NCI-H1092 (cell line): ENCODE results near the gene CRYBG1.

Source experiments
- DNase-seq: peaks from one replicate; lab custom pipeline; 2025; lab: John Stamatoyannopoulos, UW

Gene CRYBG1

DNA sequence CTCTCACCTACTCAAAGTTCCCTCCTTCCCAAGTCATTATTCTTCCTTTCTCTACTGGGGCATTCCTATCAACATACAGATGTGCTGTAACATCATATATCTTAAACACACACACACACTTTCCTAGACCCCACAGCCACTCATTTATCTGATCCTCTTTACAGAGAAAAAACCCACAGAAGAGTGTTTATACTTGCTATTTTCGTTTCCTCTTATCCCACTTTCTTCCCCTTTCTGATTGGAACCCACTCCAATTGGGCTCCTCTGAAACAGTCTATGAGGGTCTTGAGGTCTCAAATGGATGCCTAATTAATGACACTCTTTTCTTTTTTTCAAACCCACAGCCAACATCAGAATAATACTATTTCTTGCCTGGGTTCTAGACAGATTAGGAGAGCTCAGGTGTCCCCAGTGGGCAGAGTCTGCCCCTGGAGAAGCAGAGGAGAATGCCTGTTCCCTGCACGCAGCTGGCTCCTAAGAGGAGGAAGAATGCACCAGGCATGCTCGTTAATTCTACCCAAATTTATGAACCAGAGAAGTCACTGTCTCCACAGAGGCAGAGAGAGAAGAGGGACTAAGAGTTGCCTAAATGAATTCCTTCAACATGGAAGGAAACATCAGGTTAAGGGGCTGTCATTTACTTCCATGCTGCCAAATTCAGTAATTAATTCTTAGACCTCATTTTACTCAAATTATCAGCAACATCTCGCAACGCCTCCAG, 65.9 kb downstream of the CRYBG1 start:
- no peak for DNase-seq

DNA sequence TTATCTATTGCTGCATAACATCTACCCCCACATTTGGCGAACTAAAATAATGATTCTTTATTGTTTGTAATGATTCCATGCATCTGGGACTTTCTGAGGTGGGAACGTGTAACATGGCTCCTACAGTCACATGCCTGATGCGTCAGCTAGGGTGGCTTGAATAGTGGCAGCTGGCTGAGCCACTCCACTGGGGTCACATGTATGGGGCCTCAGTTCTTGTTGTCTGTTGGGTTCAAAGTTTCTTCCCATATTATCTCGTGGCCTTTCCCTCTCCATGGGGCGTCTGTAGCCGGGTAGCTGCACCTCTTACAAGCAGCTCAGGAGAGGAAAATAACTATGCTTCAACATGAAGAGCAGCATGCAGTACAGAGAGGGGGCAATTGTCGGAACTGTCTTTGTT, 69.9 kb downstream of the CRYBG1 start:
- no peak for DNase-seq

DNA sequence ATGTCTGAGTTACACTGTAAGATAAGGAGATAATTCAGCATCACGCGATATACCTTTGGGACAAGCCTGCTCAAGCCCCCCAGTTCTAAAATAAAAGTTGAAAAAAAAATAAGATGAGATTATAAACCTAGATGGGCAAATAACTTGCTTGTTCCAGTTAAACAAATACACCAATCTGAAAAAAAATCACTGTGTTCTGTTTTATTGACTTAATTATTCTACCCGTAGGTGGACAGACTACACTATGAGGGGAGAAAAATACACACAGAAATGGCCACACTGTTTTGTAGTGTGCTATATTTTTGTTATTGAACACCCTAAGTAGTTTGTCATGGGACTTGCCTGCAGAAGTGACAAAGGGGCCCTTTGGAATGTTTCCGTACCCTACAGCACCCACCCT, 70.9 kb downstream of the CRYBG1 start:
- DNase-seq, result no peak

DNA sequence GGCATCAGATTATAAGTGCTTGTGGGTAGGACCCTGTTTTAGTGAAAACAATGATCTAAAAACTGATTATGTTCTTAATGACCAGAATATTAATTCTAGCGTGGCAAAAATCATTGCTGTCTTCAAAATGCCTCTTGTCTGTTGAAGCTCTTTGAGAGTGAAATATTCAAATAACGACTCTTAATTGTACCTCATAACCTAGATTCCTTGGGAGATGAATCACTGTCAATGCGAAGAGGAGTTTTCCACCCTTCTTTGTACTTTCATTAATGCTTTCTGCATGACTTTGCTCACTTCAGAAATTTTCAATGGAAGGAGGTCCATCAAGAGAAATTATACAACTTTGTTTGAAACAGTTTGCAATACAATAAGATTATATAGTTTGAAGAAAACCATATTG, 71.5 kb downstream of the CRYBG1 start:
- no peak for DNase-seq

DNA sequence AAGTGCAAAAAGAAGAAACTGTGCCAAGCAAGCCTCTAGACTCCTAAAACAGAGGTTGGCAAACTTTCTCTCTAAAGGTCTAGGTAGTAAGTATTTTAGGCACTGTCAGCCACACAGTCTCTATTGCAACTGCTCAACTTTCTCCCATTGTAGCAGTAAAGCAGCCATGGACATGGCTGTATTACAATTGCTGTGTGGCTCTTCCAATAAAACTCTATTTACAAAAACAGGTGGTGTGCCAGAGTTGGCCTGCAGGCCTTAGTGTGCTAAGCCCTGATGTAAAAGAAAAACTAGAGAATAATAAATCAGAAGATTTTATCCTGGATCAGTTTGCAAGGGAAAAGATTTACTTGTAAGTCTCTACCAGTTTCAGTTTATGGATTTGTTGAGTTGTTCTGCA, 74.0 kb downstream of the CRYBG1 start:
- no peak for DNase-seq

DNA sequence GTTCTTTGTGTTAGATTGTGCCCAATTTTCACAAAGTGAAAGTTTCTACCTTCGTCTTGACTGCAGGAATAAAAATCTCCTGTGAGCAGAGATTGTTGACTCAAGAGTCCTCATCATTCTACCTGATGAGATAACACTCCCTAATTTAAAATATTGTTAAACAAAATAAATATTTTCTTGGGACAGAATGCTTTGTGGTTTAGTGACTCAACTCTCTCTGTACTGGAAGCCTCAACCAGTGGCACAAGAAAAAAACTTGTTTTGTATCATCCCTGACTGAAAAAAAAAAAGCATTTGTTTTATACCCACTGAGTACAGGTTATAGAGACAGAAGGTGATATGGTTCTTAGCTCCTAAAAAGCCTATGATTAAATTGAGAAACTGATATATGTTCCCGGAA, 78.9 kb downstream of the CRYBG1 start:
- no peak for DNase-seq

DNA sequence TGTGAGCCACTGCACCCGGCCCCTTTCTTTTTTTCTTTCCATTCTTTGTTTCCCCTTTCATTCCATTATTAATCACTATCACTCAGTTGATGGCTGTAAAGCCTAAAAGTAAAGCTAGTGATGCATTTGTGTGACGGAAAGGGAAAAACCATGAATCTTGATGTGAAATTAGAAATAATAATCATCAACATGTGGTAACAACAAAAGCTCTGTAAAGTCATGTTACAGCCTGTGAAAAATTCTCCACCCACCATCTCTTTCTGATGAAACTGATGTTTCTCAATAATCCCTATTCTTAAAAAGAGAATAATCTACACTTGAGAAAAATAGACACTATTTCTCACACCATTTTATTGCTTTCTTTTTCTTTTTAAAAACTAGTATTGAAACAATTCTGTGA, 80.0 kb downstream of the CRYBG1 start:
- DNase-seq, result no peak

DNA sequence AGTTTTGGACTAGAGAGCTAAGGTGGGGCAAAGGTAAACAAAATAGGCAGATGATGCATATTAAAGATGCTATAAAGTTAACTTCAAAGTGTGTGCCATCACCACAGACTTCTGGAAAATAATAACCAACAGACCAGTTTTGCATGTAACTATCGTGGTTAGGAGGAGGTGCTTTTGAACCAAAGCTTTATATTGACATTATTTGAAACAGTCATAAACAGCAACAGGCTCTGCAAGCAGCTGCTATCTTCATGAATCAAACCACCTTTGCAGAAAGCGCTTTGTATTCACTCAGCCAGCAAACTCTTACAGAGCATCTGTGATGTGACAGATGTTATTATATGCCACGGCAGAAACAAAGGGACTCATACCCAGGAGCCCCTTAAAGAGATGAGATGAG, 81.9 kb downstream of the CRYBG1 start:
- no peak for DNase-seq

DNA sequence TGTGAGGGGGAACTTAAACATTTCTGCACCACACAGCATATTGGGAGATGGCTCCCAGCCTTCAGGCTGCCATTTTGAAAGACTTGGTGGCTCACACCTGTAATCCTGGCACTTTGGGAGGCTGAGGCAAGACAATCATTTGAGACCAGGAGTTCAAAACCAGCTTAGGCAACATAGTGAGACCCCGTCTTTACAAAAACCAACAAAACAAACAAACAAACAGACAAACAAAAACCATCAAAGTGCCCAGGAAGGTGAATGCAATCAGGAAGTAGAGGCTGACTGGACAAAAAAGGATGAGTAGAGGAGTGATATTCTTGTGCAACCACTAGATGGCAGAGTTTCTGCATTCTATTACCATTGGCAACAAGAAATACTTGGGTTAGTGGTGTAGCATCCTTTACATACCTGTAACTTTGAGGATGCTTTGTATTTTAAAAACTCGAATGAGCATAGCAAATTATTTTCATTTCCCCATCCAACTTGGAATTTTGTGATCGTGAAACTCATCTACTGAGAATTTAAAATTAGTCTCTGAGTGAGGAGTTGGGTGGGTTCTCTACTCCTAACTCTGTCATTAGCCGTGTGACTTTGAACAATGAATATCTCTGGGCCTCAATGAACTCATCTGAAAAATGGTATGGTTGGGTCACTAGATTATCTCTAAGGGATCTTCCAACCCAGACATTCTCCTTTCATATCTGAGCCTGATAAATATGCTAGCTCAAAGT, 84.4 kb downstream of the CRYBG1 start:
- no peak for DNase-seq

DNA sequence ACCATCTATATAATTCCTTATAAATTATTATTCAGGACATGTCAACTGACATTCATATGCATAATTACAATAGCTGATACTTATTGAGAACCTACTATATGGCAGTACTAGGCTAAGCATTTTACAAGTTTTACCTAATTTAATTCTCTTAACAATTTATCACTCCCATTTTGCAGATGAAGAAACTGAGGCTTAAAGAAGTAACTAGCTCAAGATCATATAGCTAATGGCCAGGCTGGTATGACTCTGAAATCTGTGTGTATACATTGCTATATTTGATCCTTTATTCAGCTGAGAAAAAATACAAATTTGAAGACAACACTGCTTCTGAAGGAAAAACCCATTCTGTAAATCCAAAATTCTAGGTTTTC, 85.0 kb downstream of the CRYBG1 start:
- DNase-seq, result no peak

DNA sequence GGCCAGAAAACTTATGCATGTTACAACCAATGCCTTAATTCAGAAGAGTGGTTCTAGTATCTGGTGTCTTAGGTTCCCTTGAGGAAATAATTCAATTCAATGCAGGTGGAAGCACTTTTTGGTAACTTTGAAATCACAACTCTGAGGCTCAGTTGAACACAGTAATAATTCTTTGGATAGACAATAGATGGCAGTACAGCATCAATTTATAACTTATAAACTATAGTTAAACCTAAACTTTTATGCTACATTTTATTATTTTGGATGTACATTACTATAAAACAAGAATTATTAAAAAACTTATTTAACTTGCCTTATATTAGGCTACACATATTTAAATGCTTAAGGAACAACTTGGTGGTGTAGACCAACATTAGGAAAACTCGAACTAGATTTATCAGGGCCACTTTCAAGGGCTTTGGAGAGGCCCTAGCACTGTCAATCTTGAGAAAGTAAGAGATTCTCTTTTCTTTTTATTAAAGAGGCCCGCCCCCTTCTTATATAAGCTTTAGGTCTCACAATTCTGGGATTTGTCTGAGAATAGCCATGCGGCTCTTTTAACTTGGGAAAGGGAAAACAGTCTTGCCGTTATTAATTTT, 85.9 kb downstream of the CRYBG1 start:
- no peak for DNase-seq

DNA sequence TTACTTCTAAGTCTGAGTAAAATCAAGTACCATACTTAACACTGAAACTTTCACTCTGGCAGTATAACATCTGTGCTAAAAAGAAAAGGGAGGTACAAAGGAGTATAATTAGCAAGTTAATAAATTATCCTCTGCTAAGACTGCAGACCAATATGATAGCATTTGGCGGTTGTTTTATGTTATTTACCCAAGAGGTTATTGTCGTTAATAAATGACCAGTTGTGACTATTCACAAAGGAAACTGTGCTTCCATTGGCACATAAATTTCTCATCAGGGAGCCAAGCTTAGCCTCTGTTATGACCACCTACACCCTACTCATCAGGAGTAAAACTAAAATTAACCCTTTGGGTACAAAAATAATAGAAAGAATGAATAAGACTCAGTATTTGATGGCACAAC, 86.5 kb downstream of the CRYBG1 start:
- no peak for DNase-seq

DNA sequence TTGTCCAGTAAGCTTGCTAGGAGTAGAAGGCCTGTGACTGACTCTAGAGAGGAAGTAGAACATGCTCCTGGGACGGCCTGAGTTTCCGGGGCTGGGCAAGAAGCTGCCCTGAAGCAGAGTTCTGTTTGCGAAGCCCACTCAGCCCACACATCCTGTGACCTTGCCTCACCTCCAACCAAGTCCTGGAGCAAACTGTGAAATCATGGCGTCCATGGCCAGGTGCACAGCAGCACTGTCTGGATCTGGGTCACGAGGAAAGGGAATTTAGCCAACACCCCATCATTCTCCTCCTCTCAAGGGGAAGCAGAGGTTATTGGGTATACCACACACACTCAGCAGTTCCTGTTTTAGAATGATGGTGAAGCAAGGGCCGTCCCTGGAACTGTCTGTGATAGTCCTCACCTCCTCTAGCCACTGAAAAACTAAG, 87.5 kb downstream of the CRYBG1 start:
- DNase-seq, result no peak

DNA sequence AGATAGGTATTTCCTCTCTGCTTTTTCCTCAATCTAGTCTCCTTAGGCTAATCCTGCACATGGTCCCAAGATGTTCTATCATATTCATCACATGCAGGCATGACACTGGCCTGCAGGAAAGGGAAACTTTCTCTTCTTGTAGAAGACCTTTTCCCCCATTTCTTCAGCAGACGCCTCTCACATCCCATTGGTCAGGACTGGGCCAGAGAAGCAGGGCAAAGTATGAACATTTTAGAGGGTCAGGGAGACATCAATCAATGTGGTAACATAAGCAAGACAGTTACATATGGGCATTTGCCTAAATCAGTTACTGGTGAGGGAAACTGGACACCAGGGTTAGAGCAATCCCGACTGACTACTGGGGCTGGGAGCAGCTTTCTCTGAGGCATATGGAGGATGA, 90.1 kb downstream of the CRYBG1 start:
- no peak for DNase-seq

DNA sequence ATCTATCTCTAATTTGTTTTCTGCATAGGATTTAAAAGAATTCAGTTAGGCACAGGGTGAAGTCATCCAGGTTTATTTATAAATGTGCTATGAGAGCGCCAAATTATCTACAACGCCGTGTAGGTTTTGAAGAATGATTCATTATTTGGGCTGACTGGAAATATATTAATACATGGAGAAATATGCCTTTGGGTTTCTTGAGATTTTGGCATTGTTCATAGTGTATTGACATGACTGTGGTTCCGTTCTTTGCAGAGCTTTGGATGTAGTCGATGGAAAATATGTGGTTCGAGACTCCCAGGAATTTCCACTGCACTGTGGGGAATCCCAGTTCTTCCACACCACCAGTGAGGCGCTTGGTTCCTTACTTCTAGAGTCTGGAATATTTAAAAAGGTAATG, 90.9 kb downstream of the CRYBG1 start:
- no peak for DNase-seq

DNA sequence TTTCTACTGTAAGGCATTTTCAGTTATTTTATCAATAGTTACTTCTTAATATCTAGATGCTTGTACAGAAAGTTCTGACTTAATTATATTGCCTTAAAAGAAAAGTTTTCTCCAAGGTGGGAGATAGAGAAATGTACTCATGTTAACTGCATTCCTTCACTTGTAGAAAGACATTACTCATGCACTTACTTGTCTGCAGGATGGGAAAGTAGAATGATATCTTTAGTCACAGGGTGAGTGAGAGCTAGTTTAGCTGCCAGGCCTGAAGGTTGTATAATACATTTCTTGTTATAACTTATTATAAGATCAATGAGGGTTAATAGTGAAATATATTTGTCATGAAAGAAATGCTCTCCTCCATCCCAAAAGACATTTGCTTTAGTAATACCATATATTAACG, 92.1 kb downstream of the CRYBG1 start:
- DNase-seq, result no peak

DNA sequence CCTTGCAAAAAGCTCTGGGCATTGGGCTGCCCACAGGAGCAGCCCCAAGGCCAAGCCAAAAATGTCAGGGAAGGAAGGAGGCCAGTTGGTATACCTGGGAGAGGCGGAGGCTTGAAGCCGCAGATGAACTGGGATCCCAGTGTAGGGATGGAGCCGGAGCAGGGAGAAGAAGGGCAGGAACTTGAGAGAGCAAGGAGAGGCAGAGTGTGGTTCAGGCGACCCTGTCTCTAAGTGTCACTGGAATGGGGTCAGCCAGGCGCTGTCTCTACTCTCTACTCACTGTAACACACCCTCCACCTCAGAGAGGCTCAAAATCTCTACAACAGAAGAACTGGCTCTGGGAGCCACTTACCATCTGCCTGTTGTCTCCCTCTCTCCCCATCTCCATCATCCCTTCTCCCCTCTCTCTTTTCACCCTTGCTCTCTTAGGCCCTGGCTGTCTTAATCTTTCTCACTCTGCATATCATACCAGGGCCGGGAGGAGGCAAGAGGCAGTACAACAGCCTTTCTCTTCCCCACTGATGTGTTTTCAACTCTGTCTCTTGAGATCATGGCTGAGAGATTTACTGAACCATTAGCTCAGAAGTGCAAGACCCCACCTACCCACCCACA, 93.3 kb downstream of the CRYBG1 start:
- DNase-seq, result no peak

DNA sequence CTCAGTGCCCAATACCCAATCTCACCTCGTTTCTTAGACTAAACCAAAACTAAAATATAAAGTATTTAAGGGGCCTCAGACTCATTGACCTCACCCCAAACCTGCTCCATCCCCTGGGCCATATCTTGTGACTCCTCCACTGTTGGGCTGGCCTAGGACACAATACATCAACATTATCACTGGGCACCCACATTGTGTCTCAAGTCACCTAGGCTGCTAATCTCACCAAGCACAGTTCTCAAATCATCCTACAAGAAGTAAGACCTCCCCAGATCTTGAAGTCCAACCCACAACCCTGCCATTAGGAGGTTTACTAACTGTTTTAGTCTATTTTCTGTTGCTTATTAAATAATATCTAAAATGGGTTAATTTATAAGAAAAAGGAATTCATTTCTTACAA, 96.2 kb downstream of the CRYBG1 start:
- no peak for DNase-seq

DNA sequence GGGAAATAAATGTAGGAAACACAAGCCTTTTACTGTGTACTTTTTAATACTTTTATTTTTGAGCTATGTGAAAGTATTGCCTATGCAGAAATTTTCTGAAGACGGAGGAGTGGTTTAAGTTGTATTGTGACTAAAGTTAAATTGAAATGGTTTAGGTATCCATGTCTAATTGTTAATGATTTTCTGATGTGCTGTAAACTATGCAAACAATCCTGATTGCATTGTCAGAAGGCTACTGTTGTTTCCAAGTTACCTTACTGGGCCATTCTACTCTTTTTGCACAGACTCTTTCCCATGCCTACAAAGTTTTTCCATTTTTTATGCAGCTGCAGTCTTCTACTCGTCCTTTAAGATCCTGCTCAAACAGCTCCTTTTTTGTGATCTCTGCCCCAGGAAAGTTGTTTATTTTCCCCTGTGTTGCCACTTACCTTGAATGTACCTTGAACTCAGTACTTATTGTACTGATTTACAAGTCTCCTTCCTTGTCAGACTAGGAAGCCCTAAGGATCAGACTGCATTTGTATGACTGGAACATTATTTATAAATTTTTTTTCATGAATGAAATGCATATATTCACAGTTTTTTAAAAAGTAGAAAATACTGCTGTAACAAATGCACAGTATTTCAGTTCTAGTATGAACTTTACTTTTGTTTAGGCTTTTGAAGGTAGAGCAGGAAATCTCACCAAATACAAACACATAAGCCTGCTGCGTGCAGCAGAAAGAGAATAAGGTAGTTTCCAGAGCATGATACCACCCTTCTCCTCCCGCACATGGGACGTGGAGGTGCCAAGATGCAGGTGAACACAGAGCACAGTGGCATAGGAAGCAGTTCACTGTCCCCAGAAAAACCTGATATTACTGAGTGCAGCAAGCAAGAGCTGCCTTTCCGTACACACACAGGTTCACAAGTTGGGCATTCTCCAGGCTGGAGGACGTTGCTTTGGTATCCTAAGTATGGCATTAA, 97.8 kb downstream of the CRYBG1 start:
- no peak for DNase-seq

DNA sequence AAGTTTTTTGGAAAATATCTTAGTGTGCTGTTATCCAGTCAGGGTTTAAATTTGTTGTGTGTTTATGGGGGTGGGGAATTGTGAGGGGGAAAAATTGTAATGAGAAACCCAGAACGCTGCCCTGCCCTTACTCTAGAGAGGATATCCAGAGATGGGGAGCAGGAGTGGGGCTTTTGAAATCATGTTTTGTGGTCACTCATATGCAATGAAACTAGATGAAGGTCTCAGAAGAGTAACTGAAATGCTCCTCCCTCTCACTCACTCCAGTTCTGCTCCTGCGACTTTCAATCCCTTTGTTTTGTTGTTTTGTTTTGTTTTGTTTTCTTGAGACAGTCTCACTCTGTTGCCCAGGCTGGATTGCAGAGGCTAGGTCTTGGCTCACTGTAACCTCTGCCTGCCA, 100.0 kb downstream of the CRYBG1 start:
- no peak for DNase-seq

DNA sequence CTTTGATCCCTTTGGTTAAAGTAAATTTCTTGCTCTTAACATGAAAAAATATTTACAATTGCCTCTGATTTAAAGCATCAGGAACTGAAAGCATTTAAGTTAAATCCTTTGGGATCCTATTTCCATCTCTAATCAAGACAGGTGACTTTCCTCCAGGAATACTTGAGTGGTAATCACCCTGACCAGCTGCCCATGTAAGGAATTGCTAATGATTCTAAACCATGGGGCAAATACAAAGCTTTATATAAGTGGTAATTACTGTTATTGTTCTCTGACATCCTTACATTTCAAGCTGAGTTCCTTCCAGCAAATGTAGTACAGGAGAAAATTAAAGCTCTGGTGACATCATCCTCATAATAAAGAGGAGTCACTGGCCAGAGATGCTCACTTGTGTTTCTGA, 100.6 kb downstream of the CRYBG1 start:
- DNase-seq, result no peak
